ENCODE measurements around the gene TBX1.
"Not testable (repeated sequence)": the region's sequence is repeated elsewhere in the genome, so short reads cannot be mapped to it uniquely, and the experiment has no call there.

The TBX1 gene

GRCh38 chr22:19786264-19786585, 25.6 kb downstream of the TBX1 start:
- no peak for DNase-seq

- DNase-seq: no peak
These were observed 26.6 kb downstream of the TBX1 start for GRCh38 chr22:19786959-19787848.

- DNase-seq: no peak
These were observed 27.2 kb downstream of the TBX1 start for GRCh38 chr22:19787849-19788141.

- DNase-seq: no peak
These were observed 28.2 kb downstream of the TBX1 start for GRCh38 chr22:19788661-19789225.

GRCh38 chr22:19789406-19789805, 28.8 kb downstream of the TBX1 start:
- DNase-seq: no peak

GRCh38 chr22:19789828-19790227, 29.2 kb downstream of the TBX1 start:
- no peak for DNase-seq

- no peak for DNase-seq
These were observed 30.7 kb downstream of the TBX1 start for GRCh38 chr22:19791243-19791642.

GRCh38 chr22:19791894-19792293, 31.3 kb downstream of the TBX1 start:
- no peak for DNase-seq

GRCh38 chr22:19792383-19792896, 31.9 kb downstream of the TBX1 start:
- not testable (repeated sequence) for DNase-seq

- DNase-seq: no peak
These were observed 32.6 kb downstream of the TBX1 start for GRCh38 chr22:19793161-19793560.

- no peak for DNase-seq
These were observed 33.2 kb downstream of the TBX1 start for GRCh38 chr22:19793661-19794310.

GRCh38 chr22:19795617-19796008, 35.0 kb downstream of the TBX1 start:
- DNase-seq: no peak

GRCh38 chr22:19796160-19796559, 35.6 kb downstream of the TBX1 start:
- DNase-seq: no peak

GRCh38 chr22:19797086-19798002, 36.8 kb downstream of the TBX1 start:
- no peak for DNase-seq

GRCh38 chr22:19798003-19798665, 37.6 kb downstream of the TBX1 start:
- DNase-seq: no peak

GRCh38 chr22:19798891-19799293, 38.3 kb downstream of the TBX1 start:
- no peak for DNase-seq

GRCh38 chr22:19799322-19800190, 39.0 kb downstream of the TBX1 start:
- DNase-seq: no peak

GRCh38 chr22:19800306-19800705, 39.7 kb downstream of the TBX1 start:
- DNase-seq: no peak

- no peak for DNase-seq
These were observed 40.2 kb downstream of the TBX1 start for GRCh38 chr22:19800761-19801244.

GRCh38 chr22:19801340-19802000, 40.9 kb downstream of the TBX1 start:
- DNase-seq: no peak

All from CD4-positive, alpha-beta T cell treated with Interleukin-17A for 1 hour (primary cell).